Heart right ventricle (tissue), 16 donors: Measurements from ENCODE around the gene KLHL17. TPM values are rescaled to one million over a fixed set of nuclear protein-coding genes. Genes with fewer than 3 reads are reported as not detected.
"Not testable (repeated sequence)": the region's sequence is repeated elsewhere in the genome, so short reads cannot be mapped to it uniquely, and the experiment has no call there.

Source experiments
- ATAC-seq, 8 donors: fragments of 200-7000 bp; cut with Tn5 transposase; one replicate each; pipeline ENCODE4 v1.9.1; 2020; ENCODE audit warnings: mild to moderate bottlenecking in 8 of 8, moderate library complexity in 8 of 8, moderate number of reproducible peaks in 1 of 8
- DNase-seq, 2 donors: peaks; one replicate each; pipeline ENCODE4 v3.0.0-alpha.2; 2020
- H3K27ac ChIP-seq, 10 donors: fragments of 200-600 bp; sonication (generic) in 2 of 10; one replicate each; pipeline versions ENCODE4 v1.5.0 to v1.8.0; 2020 to 2022; ENCODE audit warnings: mild to moderate bottlenecking in 3 of 10
- H3K27me3 ChIP-seq, 7 donors: fragments of 200-600 bp; one replicate each; pipeline ENCODE4 v1.8.0; 2021 to 2022; ENCODE audit warnings: mild to moderate bottlenecking in 2 of 7
- H3K36me3 ChIP-seq, 9 donors: fragments of 200-600 bp; sonication (generic) in 1 of 9; one replicate each; pipeline versions ENCODE4 v1.5.0 to v1.8.0; 2020 to 2022; ENCODE audit warnings: mild to moderate bottlenecking in 2 of 9
- H3K4me1 ChIP-seq, 9 donors: fragments of 200-600 bp; sonication (generic) in 1 of 9; one replicate each; pipeline versions ENCODE4 v1.5.0 to v1.8.0; 2020 to 2022; ENCODE audit warnings: mild to moderate bottlenecking in 4 of 9
- H3K4me3 ChIP-seq, 10 donors: fragments of 200-600 bp; sonication (generic) in 2 of 10; one replicate each; pipeline versions ENCODE4 v1.5.0 to v1.8.0; 2020 to 2022; ENCODE audit warnings: mild to moderate bottlenecking in 7 of 10, moderate library complexity in 2 of 10
- H3K9me3 ChIP-seq, 11 donors: fragments of 200-600 bp in 10 of 11; sonication (generic) in 2 of 11; one replicate each; pipeline versions ENCODE4 v1.5.0 to v1.8.0; 2013 to 2022; ENCODE audit warnings: mild to moderate bottlenecking in 2 of 11, control low read depth in 1 of 11, moderate library complexity in 1 of 11
- CTCF ChIP-seq, 9 donors: fragments of 200-600 bp; sonication (generic) in 2 of 9; IDR thresholded peaks; one replicate each; pipeline versions ENCODE4 v1.5.0 to v1.8.0; 2021 to 2022; ENCODE audit warnings: antibody characterized with exemption in 9 of 9, mild to moderate bottlenecking in 5 of 9, moderate library complexity in 1 of 9
- WGBS, 2 donors: extraction: QIAGEN DNeasy Blood & Tissue Kit; methylation state at CpG; one replicate each; pipeline ENCODE4 v1.1.7; 2013; ENCODE audit warnings: inconsistent platforms in 1 of 2; 5-methylcytosine and 5-hydroxymethylcytosine counted together
- intact Hi-C, 10 donors: fragments of 100-400 bp; cut with DNase I; formaldehyde crosslinking; loops; one replicate each; pipeline versions ENCODE4 v1.11.1 to v1.14.2; 2022
- polyA plus RNA-seq, 2 donors: library from polyadenylated mRNA; stranded (reverse); fragments of 200-250 nt; gene quantifications; one replicate each; pipeline ENCODE4 v1.2.3, GENCODE V29; 2013
- total RNA-seq, 10 donors: library from RNA; stranded (reverse); fragmentation: NEBNext Ultra II Directional in 3 of 10; extraction: Animal tissue kit (Norgen Biotek cat#: 25700) in 3 of 10; gene quantifications; one replicate each; pipeline versions ENCODE4 v1.2.1 to v1.2.4, GENCODE V29; 2021 to 2023
- donor health status: Arrhythmogenic right ventricular cardiomyopathy.
- donor health status: ischemic (EF 13 %, LVEDD 7.1; RV severe dilation, severe dysfunction).
- donor health status: healthy with polysubstance abuse.
- donor health status: DM: no; HTN: yes; CAD: no.
- donor health status: DM: no; HTN: no; CAD: no.
- donor health status: ischemic (EF 25% LVEDD 6.9; RV normal size, moderate dysfunction).
- donor health status: ischemic (EF 25% LVEDD 5.7; RV mildly dilated, moderate dysfunction).
- donor health status: healthy.
- donor health status: DM: yes; HTN: yes; CAD: no.
- donor health status: Ischemic cardiomyopathy.
- donor health status: ischemic (EF 35%, LVEDD 5.7; RV mildly dilated, moderate dysfunction).
- donor health status: nonischemic (EF 11% LVEDD 7.7; RV severe dilation, severe dysfunction).
- donor health status: DM: yes; HTN: yes; CAD: no.
- donor health status: PGD.
- donor health status: ischemic (EF 29% LVEDD 5.4; RV normal size, mild dysfunction).
- donor health status: nonischemic (EF 23%, LVEDD 6.1; RV moderate dilation, normal function).

KLHL17 gene
- total and polyA plus RNA-seq, 12 donors = 1.3 to 10.2 (median 3.7) TPM

- H3K36me3 ChIP-seq = peaks cover 0 to 9% (median 0%) of the 10 kb centered on the region in 9 donors
- ATAC-seq (no peak), DNase-seq (peak in 1 of 2 donors; percentile 6)
- no peak overlapping the region for H3K4me3 ChIP-seq
- H3K4me1 ChIP-seq = peaks cover 14 to 42% (median 22%) of the 10 kb centered on the region in 9 donors
- H3K9me3 ChIP-seq = no peaks in the 10 kb centered on the region
- peaks cover 0 to 44% (median 0%) of the 10 kb centered on the region in 7 donors for H3K27me3 ChIP-seq
- intact Hi-C loops = no loop called here
- 81 to 85% methylated on average over 37 of the region's 37 CpGs for WGBS, 2 donors
- TF ChIP-seq CTCF (IDR thresholded peaks at IDR 0.05) = no peak
- peak overlapping the region in 1 of 10 donors; percentile 9 for H3K27ac ChIP-seq
Measured at GRCh38 chr1:1006305-1007159, 46.1 kb downstream of the KLHL17 start.

GRCh38 chr1:1010131-1010530 lies 49.7 kb downstream of the KLHL17 start:
- H3K4me1 ChIP-seq = peaks cover 13 to 37% (median 28%) of the 10 kb centered on the region in 9 donors
- ATAC-seq, H3K27ac ChIP-seq, DNase-seq, H3K27me3 ChIP-seq, H3K36me3 ChIP-seq, H3K9me3 ChIP-seq, H3K4me3 ChIP-seq: not testable (repeated sequence)
- intact Hi-C loops = loop anchor here in 1 of 10 donors (10.0 kb wide), 1 partner anchor 55 kb away; no protein-coding TSS in a partner anchor
- 92 to 94% methylated on average over 8 of the region's 8 CpGs for WGBS, 2 donors

GRCh38 chr1:1011396-1011949 lies 51.1 kb downstream of the KLHL17 start:
- Histone ChIP-seq H3K4me1 (peaks cover 5 to 28% (median 16%) of the 10 kb centered on the region in 9 donors), H3K27me3 (no peaks in the 10 kb centered on the region), H3K27ac (no peak overlapping the region), H3K9me3 (no peaks in the 10 kb centered on the region), H3K36me3 (no peaks in the 10 kb centered on the region), H3K4me3 (no peak overlapping the region)
- WGBS, 2 donors = 83 to 89% methylated on average over 14 of the region's 14 CpGs
- ATAC-seq (no peak), DNase-seq (peak in 1 of 2 donors; percentile 3)
- intact Hi-C loops = loop anchor here in 1 of 10 donors (10.0 kb wide), 1 partner anchor 53 kb away; no protein-coding TSS in a partner anchor
- TF ChIP-seq CTCF (IDR thresholded peaks at IDR 0.05) = no peak

GRCh38 chr1:1012736-1013104 lies 52.3 kb downstream of the KLHL17 start:
- not testable (repeated sequence) for DNase-seq, ATAC-seq, H3K9me3 ChIP-seq, H3K27me3 ChIP-seq, H3K36me3 ChIP-seq
- Histone ChIP-seq H3K27ac (peak overlapping the region; percentile 32 to 96 (median 90)), H3K4me3 (peak overlapping the region; percentile 48 to 80 (median 72)), H3K4me1 (peaks cover 5 to 28% (median 16%) of the 10 kb centered on the region in 9 donors)
- WGBS, 2 donors = 59 to 70% methylated on average over 13 of the region's 13 CpGs
- intact Hi-C loops = loop anchor here in 1 of 10 donors (10.0 kb wide), 1 partner anchor 52 kb away; no protein-coding TSS in a partner anchor

- H3K4me1 ChIP-seq = peaks cover 5 to 28% (median 16%) of the 10 kb centered on the region in 9 donors
- H3K27ac ChIP-seq = peak within 1 kb of the TSS; percentile 32 to 96 (median 90)
- peak; percentile 89 to 94 for DNase-seq
- peak in 1 of 9 donors; percentile 18 for TF ChIP-seq CTCF (IDR thresholded peaks at IDR 0.05)
- peak; percentile 89 to 96 (median 94) for ATAC-seq
- no peaks in the 10 kb centered on the region for H3K27me3 ChIP-seq
- intact Hi-C loops = loop anchor here in 1 of 10 donors (10.0 kb wide), 1 partner anchor 51 kb away; no protein-coding TSS in a partner anchor
- H3K36me3 ChIP-seq = no peaks in the 10 kb centered on the region
- no peaks in the 10 kb centered on the region for H3K9me3 ChIP-seq
- 2 to 5% methylated on average over 30 of the region's 30 CpGs for whole genome bisulfite sequencing, 2 donors
- H3K4me3 ChIP-seq = peak within 1 kb of the TSS; percentile 48 to 80 (median 72)
Measured at GRCh38 chr1:1013105-1013921, 52.9 kb downstream of the KLHL17 start, which contains the start of gene ISG15. TSS of gene ISG15 (plus strand) at chr1:1013497. CDS start at chr1:1013574, 77 bp downstream.
